ENCODE results near the gene COQ9.

- TF ChIP-seq, protein P1, sequence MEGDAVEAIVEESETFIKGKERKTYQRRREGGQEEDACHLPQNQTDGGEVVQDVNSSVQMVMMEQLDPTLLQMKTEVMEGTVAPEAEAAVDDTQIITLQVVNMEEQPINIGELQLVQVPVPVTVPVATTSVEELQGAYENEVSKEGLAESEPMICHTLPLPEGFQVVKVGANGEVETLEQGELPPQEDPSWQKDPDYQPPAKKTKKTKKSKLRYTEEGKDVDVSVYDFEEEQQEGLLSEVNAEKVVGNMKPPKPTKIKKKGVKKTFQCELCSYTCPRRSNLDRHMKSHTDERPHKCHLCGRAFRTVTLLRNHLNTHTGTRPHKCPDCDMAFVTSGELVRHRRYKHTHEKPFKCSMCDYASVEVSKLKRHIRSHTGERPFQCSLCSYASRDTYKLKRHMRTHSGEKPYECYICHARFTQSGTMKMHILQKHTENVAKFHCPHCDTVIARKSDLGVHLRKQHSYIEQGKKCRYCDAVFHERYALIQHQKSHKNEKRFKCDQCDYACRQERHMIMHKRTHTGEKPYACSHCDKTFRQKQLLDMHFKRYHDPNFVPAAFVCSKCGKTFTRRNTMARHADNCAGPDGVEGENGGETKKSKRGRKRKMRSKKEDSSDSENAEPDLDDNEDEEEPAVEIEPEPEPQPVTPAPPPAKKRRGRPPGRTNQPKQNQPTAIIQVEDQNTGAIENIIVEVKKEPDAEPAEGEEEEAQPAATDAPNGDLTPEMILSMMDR (IDR thresholded peaks at IDR 0.05; ENCODE audit: insufficient read depth, low read length) = no peak
- TF ChIP-seq POLR2AphosphoS5 (IDR thresholded peaks at IDR 0.05; ENCODE audit: low read depth) (no peak), GABPA (IDR thresholded peaks at IDR 0.05; ENCODE audit: low read depth) (no peak), SPI1 (IDR thresholded peaks at IDR 0.05; ENCODE audit: borderline replicate concordance, low read depth) (no peak)
- TF ChIP-seq, protein P2, sequence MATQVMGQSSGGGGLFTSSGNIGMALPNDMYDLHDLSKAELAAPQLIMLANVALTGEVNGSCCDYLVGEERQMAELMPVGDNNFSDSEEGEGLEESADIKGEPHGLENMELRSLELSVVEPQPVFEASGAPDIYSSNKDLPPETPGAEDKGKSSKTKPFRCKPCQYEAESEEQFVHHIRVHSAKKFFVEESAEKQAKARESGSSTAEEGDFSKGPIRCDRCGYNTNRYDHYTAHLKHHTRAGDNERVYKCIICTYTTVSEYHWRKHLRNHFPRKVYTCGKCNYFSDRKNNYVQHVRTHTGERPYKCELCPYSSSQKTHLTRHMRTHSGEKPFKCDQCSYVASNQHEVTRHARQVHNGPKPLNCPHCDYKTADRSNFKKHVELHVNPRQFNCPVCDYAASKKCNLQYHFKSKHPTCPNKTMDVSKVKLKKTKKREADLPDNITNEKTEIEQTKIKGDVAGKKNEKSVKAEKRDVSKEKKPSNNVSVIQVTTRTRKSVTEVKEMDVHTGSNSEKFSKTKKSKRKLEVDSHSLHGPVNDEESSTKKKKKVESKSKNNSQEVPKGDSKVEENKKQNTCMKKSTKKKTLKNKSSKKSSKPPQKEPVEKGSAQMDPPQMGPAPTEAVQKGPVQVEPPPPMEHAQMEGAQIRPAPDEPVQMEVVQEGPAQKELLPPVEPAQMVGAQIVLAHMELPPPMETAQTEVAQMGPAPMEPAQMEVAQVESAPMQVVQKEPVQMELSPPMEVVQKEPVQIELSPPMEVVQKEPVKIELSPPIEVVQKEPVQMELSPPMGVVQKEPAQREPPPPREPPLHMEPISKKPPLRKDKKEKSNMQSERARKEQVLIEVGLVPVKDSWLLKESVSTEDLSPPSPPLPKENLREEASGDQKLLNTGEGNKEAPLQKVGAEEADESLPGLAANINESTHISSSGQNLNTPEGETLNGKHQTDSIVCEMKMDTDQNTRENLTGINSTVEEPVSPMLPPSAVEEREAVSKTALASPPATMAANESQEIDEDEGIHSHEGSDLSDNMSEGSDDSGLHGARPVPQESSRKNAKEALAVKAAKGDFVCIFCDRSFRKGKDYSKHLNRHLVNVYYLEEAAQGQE (IDR thresholded peaks at IDR 0.05; ENCODE audit: insufficient replicate concordance, low read depth) = no peak
These were observed 20.9 kb upstream of the COQ9 start for GRCh38 chr16:57426356-57426755.

Data from HL-60 (cell line).